Retinal pigment epithelial cell (primary cell): ENCODE results near the gene ASS1.
"Not testable (repeated sequence)": the region's sequence is repeated elsewhere in the genome, so short reads cannot be mapped to it uniquely, and the experiment has no call there.

Source experiments
- DNase-seq: peaks from one replicate; pipeline ENCODE4 v3.0.0-alpha.2; 2010; ENCODE audit warnings: low read depth
- H3K4me3 ChIP-seq: 2 replicates; pipeline ENCODE4 v1.5.1; 2011; ENCODE audit warnings: mild to moderate bottlenecking, low read length, control low read depth, moderate library complexity
- TF ChIP-seq, protein P1 (sequence below): conservative IDR thresholded peaks from 2 replicates; pipeline ENCODE4 v1.5.1; 2011; ENCODE audit warnings: low read depth, low read length, control low read depth, inconsistent platforms

Gene ASS1

DNA sequence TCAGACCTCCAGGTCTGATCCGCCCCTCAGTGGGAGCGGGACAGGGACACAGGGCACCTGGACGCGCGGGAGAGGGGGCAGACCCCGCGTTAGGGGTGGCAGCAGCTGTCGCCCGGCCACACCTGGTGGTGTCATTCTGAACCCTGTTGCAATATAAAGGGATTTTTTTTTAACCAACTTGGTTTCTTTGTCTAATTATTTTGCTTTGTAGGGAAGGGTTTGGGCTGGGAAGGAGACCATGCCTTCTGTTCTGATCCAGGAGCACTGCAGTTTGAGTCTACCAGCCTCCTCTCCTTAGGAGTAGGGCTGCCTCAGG is 10.9 kb upstream of the ASS1 start:
- H3K4me3 ChIP-seq: no peak overlapping the region
- TF ChIP-seq, protein P1, sequence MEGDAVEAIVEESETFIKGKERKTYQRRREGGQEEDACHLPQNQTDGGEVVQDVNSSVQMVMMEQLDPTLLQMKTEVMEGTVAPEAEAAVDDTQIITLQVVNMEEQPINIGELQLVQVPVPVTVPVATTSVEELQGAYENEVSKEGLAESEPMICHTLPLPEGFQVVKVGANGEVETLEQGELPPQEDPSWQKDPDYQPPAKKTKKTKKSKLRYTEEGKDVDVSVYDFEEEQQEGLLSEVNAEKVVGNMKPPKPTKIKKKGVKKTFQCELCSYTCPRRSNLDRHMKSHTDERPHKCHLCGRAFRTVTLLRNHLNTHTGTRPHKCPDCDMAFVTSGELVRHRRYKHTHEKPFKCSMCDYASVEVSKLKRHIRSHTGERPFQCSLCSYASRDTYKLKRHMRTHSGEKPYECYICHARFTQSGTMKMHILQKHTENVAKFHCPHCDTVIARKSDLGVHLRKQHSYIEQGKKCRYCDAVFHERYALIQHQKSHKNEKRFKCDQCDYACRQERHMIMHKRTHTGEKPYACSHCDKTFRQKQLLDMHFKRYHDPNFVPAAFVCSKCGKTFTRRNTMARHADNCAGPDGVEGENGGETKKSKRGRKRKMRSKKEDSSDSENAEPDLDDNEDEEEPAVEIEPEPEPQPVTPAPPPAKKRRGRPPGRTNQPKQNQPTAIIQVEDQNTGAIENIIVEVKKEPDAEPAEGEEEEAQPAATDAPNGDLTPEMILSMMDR: no peak
- no peak for DNase-seq

DNA sequence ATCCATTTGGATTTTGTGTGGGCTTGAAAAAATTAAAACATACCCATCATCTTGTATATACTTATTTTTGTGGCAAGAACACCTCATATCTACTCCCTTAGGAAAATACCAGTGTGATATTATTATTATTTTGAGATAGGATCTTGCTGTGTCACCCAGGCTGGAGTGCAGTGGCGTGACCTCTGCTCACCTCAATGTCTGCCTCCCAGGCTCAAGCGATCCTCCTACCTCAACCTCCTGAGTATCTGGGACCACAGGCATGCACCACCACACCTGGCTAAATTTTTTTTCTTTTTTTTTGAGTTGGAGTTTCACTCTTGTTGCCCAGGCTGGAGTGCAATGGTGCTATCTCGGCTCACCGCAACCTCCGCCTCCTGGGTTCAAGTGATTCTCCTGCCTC is 10.1 kb upstream of the ASS1 start:
- H3K4me3 ChIP-seq, DNase-seq: not testable (repeated sequence)

DNA sequence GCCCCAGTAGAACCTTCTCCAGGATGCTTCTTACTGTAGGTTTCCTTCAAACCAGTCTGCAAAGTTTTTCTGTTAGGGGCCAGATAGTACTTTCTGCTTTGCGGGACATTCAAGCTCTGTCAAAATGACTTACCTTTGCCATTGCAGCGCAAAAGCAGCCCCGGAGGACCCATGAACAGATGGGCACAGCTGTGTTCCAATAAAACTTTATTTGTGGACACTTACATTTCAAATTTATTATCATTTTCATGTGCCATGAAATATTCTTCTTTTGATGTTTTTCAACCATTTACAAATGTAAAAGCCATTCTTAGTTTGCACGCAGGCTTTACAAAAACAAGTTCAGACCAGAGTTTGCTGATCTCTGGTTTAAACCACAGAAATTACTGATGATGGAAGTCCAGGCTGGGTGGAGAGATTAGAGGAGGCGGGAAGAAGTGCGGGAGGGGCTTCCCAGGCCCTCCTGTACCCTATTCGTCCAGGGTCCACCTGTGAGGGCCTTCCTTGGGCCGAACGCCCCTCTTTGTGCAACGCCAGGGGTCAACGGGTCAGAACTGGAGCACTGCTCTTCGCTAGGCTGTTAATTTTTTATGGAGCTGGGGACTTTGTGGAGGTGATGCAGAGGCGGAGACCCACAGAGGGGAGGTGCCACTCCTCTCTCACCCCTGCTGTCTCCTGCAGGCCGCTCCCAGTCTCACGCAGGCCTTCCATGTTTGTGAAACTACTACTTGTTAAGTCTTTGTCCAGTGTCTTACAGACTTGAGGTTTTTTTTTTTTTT is 7.6 kb upstream of the ASS1 start:
- H3K4me3 ChIP-seq: no peak overlapping the region
- TF ChIP-seq, protein P1: no peak
- DNase-seq: no peak

DNA sequence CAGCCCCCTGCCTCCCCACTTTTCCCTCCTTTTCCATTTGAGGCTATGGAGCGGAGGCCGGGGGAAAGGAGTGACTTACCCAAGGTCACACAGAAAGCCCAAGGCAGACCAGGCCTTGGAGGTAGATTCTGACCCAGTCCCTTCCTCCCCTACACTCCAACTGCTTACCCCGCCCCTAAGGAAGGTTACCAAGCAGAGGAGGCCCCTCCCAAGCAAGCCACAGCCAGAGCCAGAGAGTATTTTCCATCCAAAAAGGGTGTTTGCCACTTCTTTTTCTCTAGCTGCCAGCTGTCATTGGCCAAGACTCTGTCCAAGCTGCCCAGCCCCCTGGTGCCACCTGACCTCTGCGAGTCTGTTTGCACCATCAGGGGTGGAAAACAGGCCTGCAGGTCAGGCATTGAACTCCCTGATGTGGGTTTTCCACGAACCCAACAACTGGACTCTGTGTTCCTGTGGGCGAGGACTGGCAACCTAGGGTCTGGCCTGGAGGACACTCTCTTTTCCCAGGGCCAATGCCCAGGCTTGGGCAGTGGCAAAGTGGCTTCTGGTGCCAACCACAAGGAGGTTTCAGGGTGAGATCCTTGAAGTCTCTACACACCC is 6.3 kb upstream of the ASS1 start:
- TF ChIP-seq, protein P1: no peak
- H3K4me3 ChIP-seq: no peak overlapping the region
- no peak for DNase-seq

DNA sequence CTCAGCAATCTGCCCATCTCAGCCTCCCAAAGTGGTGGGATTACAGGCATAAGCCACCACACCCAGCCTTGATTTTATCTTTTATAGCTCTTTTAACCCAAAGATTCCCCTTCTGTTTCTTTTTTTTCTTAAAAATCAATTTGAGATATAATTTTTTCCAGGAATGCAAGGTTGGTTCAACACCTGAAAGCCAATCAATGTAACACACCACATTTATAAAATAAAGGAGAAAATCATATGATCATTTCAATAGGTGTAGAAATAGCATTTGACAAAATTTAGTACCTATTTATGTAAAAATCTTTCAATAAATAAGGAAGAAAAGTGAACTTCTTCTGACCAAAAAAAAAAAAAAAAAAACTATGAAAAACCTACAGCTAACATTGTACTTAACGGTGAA is 3.7 kb upstream of the ASS1 start:
- no peak for DNase-seq
- no peak overlapping the region for H3K4me3 ChIP-seq
- TF ChIP-seq, protein P1: no peak

DNA sequence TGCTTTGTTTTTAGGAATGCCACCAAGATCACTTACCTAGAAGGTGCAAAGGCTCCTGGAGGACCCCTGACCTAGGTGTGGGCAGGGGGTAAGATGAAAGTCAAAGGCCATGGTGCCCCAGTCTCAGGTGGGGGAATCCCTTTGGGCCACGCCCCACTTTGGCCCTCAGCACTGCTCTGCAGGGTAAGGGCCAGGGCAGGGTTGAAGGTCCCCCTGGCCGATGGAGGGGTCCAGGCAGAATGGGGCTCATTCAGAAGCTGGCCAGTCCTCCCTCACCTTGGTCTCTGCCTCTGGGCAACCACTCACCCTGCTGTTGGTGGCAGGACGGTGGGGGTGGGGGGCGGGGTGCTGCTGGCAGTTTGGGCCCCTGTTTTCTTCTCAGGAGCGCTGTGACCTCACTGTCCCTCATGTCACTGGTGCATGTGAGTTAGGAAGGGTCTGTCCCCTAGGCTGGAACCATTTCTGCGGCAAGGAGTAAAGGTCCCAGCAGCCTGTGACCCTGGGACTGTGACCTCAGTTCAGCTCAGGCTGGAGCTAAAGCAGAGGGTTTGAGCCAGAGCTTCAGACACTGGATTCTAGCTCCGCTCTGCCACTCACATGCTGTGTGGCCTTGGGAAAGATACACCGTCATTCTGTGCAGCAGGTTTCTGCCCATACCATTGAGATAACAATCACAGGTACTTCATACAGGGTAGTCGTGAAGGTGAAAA is 1.9 kb upstream of the ASS1 start:
- TF ChIP-seq, protein P1: no peak
- DNase-seq: no peak
- no peak overlapping the region for H3K4me3 ChIP-seq

DNA sequence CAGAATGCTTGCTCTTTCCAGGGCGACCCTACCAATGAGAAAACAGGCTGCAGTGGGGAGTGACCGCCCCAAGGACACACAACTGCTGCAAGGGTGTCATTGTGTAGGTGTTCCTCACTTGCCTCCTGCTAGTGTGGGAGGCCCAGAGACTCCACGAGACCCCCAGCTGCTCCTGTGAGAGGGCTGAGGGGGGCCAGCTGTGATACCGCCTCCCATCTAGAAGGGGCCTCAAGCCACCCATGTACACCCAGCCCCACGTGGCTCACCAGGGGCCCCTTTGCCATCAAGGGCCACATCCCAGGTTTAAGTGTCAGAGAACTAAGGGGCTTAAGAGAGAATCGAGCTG is 1.3 kb upstream of the ASS1 start:
- TF ChIP-seq, protein P1: no peak
- no peak for DNase-seq
- H3K4me3 ChIP-seq: no peak overlapping the region
